GM18870 (cell line): ENCODE measurements around the gene NACC2.
"Not testable (repeated sequence)": the region's sequence is repeated elsewhere in the genome, so short reads cannot be mapped to it uniquely, and the experiment has no call there.

Source experiments
- ATAC-seq: cut with Tn5 transposase; IDR thresholded peaks from one replicate; pipeline ENCODE4 v1.9.1; 2021; ENCODE audit warnings: moderate library complexity; ENCODE audit not compliant: unreplicated experiment

The NACC2 gene

DNA sequence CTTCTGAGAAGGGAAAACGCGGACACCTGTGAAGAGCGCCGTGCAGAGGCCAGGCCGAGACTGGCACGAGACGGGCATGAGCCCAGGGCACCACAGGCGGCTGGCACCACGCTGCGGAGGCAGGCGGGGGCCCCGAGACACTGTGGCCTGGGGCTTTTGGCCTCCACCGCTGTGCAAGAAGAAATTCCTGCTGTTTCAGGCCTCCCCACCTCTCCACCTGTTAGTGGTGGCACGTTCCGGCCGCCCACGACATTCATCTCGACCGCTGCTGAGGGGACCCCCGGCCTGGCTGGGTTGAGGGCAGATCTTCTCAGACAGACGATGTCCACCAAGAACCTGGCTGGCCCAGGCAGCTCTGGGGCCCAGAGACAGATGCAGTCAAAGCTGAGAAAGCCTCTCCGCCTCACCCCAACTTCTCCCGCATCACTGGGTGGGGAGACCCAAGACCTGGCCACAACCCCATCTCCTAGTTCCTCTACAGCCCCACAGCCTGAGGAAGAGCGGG lies 11.5 kb downstream of the NACC2 start:
- no peak for ATAC-seq

DNA sequence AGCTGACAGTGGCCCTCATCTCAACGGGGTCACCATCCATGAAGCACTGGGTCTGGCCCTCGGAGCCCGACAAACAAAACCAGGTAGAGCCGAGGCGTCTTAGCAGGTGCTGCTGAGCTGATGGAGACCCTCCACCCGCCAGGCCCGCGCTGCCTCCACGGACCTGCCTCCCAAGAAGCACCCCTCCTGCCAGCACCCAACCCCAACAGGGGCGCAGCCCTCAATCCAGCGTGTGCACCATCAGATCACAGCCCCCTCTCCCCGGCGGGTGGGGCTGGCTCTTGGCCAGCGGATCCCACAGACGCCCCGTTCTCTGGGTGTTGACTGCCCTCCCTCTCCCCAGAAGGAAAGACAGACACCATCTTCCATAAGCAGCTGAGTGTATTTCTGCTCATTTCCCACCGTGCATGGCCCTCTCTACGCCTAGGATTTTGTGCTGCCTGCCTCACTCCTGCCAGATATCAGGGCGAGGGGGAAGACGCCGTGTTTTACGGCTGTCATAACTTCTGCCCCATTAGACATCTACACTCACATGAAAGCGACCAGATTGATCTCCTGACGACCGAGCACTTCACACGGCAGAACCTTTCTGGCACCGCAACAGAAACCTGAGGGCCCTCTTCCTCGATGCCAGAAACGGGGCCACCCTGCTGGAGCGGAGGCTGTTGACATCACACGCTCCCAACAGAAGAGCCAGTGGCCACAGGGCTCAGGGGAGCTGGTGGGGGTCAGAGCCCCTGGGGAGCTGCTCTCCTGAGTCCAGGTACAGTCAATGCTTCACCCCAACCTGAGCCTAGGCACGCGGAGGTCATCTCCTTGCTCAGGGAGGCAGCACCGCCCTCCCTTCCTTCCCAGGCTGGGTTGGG lies 12.4 kb downstream of the NACC2 start:
- ATAC-seq: no peak

DNA sequence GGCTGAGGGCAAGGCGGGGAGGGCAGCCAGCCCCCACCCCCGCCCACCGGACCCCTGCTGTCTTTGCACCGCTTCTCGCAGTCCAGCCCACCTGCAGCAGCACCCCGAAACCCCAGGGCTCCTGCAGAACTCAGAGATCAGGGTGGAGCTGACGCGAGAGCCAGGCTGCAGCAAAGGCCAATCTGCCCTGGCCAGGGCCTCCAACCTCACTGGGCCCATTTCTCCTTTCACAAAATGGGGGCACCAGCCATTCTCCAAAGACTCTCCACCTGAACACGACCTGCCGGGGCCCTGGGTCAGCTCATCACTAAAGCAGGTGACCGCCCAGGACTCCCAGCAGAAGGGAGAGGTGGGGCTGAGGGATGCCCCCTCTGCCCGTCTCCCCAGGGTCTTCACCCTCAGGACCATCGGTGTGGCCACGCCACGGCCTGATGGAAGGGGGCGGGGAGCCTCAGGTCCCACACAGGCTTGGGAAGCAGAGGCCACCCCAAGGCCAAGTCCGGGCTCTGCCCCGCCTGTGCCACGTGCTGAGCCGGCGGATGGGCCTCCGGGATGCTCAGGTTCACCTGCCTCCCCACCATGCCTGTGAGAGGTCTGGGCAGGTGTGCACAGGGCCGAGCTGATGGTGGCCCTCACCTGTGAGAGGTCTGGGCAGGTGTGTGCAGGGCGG lies 13.1 kb downstream of the NACC2 start:
- no peak for ATAC-seq

DNA sequence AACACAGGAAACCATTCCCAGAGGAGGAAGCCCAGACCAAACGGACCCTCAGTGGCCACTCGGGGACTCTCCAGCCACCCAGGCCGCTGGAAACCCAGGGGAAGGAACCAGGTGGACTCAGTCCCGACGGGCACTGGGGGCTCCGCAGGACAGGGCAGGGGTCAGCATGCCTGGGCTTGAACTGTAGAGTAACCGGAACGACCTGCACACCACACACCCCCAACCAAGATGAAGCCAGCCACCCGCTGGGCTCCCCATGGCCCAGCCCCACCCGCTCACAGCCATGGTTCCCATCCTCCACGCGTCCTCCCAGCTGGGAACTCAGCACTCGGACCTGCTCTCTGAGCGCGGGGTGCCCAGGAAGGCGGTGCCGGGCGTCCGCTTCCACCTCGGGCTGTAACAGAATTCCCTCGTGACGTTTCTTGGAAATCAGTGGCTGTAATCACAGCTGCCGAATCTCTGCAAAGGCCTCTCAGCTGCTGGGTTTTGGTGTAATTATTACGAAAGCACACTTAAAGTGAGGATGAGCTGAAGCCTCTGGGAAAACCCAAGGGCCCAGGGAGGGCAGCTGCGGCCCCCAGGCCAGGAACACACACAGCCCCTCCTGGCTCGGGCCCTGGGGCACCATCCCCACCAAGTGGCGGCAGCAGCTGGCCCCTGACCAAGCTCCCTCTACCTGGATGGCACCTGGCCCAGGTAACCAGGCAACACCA lies 13.8 kb downstream of the NACC2 start:
- ATAC-seq: no peak

DNA sequence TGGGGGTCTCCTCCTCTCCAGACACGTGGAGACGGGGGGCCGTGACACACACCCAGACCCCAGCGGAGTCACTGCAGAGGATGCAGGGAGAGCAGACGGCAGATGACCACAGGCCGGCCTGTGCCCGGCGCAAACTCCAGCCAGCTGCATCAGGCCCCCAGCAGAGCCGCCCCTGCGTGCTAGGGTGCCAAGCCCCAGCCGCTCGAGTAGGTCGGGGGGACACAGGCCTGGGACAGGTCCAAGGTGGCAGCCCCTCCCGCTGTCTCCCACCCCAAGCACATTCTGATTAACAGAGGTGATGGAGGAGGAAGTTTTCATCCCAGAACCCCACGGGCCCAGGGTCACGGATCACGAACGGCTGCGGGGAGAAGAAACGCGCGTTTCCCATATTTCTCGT lies 14.4 kb downstream of the NACC2 start:
- ATAC-seq: no peak

DNA sequence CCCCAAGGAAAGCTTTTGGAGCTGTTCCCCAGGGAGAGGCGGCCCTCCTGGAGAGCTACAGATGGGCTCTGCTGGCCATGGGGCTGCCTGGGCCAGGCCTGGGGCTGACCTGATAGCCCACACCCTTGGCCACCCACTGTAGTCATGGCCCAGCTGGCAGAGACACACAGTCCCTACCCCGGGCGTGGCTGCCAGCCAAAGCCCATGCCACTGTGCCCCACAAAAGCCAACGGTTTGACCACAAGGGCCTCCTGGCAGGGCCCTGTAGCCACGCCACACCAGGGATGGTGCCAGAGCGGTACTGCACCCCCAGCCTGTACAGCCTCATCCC lies 15.2 kb downstream of the NACC2 start:
- ATAC-seq: no peak

DNA sequence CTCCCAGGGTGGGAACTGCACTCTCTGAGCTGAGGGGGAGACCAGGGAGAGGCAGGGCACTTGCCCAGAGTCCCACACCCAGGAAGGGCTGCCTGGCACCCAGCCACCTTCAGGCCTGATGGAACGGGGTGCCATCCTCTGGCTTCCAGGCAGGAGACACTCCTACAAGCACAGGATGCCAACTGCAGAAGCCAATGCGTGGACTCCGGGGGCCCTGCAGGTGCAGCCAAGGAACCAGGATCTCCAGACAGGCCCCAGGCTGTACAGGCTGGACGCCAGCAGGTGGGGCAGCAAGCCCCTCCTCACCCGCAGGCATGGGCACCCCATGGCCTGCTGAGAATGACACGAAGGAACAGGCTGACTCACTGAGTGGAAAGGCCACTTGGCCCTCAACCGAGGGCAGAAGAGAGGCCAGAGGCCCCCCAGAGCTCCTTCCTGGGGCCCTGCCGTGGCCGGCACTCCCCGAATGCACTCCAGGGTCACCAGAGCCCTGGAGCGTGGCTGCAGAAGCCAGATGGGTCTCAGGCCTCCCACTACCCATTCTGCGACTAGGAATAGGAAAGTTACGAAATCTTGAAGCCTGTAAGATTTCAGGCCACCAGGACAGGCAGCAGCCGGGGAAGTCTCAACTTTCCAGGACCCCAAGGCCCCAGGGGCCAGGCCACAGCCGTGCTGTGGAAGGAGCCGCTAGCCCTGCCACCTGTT lies 15.7 kb downstream of the NACC2 start:
- no peak for ATAC-seq

DNA sequence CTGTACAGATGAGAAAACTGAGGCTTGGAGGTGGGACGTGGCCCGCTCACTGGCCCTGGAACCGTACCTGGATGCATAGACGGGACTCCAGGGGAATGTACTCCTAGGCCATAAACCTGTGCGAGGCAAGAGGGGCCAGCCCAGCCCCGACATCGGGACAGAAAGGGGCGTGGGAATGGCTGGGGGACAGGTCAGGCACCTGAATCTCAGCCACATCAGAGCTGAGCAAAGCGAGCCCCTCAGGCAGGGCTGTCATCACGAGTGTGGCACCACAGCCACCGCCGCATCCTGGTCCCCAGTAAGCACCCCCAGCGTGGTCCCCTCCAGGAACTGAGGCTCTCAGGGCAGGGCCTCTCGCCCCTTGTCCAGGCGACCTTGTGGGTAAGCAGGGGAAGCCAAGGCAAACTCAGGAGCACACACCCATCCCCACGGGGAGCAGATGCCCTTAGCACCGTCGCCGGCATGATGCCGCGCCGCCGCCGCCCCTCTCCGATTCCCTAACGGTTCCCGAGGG lies 16.5 kb downstream of the NACC2 start:
- no peak for ATAC-seq

- ATAC-seq: no peak
Observed at GRCh38 chr9:136078024-136078423, 17.1 kb downstream of the NACC2 start.

DNA sequence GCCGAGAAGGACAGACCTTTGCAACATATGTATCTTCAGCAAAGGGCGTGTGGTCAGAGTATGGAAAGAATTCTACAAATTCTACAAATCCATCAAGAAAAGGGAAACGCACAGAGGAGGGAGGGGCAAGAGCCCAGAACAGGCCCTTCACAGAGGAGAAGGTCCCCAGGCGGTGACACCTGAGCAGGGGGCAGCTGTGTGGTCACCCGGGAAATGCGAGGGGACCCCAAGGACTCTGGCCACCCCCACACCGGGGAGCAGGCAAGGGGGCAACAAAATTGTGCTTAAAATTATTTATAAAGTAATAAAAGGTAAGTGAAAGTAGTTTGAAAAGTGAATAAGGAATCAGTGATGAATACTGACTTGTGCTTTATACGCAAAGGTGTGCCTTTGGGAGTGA lies 17.6 kb downstream of the NACC2 start:
- no peak for ATAC-seq

DNA sequence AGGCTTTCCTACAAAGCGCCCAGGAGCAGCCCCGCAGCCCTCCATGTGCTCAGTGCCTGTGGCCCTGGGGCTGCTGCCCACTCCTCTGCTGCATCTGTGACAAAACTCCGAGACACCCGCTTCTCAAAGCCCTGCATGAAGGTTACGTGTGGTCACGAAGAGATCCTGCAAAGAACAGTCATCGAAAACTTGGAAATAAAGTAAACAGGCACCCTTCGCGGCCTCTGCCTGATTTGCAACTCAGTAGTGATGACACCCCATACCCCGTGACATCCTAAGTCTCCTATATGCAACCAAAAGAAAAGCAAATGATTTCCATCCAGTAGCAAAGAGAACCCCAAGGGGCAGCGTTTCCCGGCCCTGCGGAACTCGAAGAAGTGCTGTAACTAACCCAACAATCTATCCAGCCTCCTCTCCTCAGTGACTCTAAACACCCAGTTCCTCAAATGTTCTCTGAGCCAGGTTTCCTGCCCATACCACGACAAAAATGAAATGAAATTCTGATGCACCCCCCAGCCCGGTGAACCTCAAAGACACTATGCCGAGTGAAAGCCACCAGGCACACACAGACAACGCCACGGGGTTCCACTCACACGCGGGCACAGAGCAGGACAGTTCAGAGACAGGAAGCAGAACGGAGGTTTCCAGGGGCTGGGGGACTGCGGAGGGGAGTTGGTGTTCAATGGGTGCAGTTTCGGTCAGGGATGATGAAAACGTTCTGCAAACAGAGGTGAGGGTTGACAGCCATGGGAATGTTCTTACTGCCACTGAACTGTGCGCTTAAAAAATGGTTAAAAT lies 19.0 kb downstream of the NACC2 start:
- no peak for ATAC-seq

DNA sequence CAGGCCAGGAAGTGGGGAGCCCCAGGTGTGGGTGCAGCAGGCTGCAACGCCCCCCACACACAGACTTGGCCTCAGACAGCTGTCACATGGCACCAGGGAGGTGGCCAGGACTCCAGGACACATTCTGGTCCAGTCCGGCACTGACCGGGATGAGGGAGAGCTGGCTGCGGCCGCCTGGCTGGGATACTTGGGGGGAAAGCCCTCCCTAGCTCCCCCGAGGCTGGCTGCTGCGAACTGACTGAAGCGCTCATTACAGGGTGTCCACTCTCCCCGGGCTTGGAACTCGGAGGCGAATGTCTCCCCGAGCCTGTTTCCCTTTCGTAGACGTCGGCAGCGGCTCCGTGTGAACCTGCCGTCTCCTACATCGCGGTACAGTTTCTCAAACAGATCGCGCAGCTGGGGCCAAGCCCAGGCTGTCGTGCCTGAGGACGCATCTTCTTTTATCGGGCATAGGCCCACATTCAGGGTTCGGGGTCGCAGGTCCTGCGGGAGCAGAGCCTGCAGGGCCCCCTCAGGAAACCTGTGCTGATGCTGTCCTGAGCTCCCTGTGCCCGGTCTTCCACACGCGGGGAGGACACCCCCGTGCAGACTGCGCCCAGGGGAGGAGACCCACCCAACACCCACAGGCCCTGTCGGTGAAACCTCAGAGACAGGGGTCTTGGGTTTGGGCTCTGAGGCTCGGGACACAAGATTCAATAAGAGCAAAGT lies 19.8 kb downstream of the NACC2 start:
- no peak for ATAC-seq

- ATAC-seq: no peak
Observed at GRCh38 chr9:136074706-136075105, 20.4 kb downstream of the NACC2 start.

DNA sequence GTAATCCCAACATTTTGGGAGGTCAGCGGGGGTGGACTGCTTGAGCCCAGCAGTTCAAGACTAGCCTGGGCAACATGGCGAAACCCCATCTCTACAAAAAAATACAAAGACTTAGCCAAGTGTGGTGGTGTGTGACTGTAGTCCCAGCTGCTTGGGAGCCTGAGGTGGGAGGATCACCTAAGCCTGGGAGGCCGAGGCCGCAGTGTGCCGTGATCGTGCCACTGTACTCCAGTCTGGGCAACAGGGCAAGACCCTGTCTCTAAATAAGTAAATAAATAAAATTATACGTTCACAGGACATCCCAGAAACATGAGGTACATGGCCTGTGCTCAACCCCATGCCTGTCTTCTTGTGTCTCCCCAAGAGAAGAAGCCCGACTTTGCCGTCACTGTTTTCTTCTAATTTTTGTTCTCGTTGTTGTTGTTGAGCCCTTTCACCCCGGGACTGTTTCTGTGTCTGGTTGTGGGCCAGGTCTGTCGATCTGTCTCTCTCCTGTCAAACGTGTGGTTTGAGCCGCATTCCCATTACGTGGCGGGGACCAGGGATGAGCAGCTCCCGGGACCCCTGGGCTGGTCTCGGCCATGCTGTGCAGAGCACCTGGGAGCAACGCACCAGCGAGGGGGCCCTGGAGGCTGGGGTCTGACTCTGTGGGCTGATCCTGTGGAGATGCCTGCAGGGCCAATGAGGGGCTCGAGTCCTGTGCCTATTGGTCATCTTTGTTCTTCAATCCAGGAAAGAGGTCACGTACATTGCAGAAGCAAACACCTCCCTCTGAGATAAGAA lies 32.2 kb downstream of the NACC2 start:
- ATAC-seq: no peak

GRCh38 chr9:136061916-136062315 lies 33.2 kb downstream of the NACC2 start:
- not testable (repeated sequence) for ATAC-seq

- ATAC-seq: no peak
Observed at GRCh38 chr9:136061405-136061804, 33.7 kb downstream of the NACC2 start.

GRCh38 chr9:136060671-136061371 lies 34.3 kb downstream of the NACC2 start:
- ATAC-seq: no peak
